OCI-LY3 (cell line): ENCODE measurements around the gene ST6GALNAC6.

Experiments
- CTCF ChIP-seq: fragments of 200-600, 300-600 bp; sonication (generic); IDR thresholded peaks from 2 replicates; pipeline ENCODE4 v1.5.1; 2014; ENCODE audit warnings: antibody characterized with exemption, low read length, low read depth
- EZH2phosphoT487 ChIP-seq: fragments of 200-600 bp; shearing (Covaris generic); IDR thresholded peaks from 2 replicates; pipeline ENCODE4 v1.6.1; 2018; ENCODE audit warnings: antibody characterized with exemption, mixed run types, low read depth

DNA sequence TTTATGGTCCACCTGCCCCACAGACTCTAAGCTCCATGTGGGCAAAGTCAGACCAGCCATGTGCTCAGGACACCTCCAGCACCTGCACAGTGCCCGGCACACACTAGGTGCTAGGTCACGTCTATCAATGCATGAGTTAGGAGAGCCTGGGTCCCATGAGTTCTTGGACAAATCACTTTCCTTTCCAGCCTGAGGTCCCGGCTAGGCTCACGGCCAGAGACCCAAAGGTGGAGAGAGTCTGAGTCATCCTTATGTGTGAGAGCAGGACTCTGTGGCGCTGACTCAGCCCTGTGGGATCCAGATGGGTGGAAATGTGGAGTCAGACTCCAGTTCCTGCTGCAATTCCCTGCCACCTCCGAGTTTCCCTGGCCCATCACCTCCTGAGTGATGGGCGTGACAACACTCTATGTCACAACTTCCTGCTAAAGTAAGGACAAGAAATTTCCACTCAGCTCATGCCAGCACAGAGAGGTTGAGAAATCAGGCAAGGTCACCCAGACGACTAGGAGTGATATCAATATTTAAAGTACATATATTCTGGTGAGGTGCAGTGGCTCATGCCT, 19.9 kb upstream of the ST6GALNAC6 start:
- TF ChIP-seq CTCF: no peak
- TF ChIP-seq EZH2phosphoT487: no peak
